ENCODE data around the gene IL12RB2. TPM values are rescaled to one million over a fixed set of nuclear protein-coding genes. Genes with fewer than 3 reads are reported as not detected.
"Not testable (repeated sequence)": the region's sequence is repeated elsewhere in the genome, so short reads cannot be mapped to it uniquely, and the experiment has no call there.

IL12RB2 gene
- total and polyA plus RNA-seq, 2 donors from 2014 or later: 0.26 to 1.5 TPM

DNA sequence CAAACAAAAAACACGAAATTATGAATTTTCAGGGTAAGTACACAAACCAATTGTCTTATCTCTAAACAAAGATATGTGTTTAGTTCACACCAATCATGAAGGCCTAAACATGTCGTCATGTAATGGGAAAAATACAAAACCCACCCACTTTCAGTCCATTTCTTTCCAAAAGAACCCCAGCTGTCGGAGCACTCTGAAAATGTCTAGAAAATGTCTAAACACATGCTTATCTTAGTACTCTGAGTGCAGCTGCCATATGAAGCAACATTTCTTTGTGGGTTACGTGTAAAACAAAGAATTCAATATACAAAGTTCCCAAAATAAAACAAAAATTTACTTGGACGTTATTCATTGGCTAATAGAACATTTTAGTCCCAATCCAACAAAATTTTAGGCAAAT, 99.8 kb downstream of the IL12RB2 start:
- Histone ChIP-seq H3K4me1 (ENCODE audit: control insufficient read depth in 2 of 3, insufficient read depth in 2 of 3, low read depth in 1 of 3, low read length in 3 of 3) (no peaks in the 10 kb centered on the region), H3K4me3 (ENCODE audit: low read length in 3 of 3) (no peak overlapping the region), H3K27me3 (ENCODE audit: control insufficient read depth, insufficient read depth, low read length) (no peaks in the 10 kb centered on the region), H3K9me3 (ENCODE audit: control insufficient read depth in 2 of 3, insufficient read depth in 1 of 3, low read length in 3 of 3) (no peaks in the 10 kb centered on the region), H3K36me3 (ENCODE audit: control insufficient read depth in 2 of 3, insufficient read depth in 3 of 3, low read length in 3 of 3) (peaks cover 0 to 7% (median 4%) of the 10 kb centered on the region in 3 donors), H3K9ac (ENCODE audit: low read length in 3 of 3) (no peak overlapping the region), H3K27ac (ENCODE audit: low read depth in 2 of 2, low read length in 2 of 2) (no peak overlapping the region)
- no peak for TF ChIP-seq CTCF (IDR thresholded peaks at IDR 0.05; ENCODE audit: borderline replicate concordance, extremely low read depth, insufficient read depth)
- DNase-seq (no peak), FAIRE-seq (no peak)
- intact Hi-C loops (cut with DNase I): no loop called here

GRCh38 chr1:67408148-67408547, 100.5 kb downstream of the IL12RB2 start:
- TF ChIP-seq CTCF (IDR thresholded peaks at IDR 0.05; ENCODE audit: borderline replicate concordance, extremely low read depth, insufficient read depth): no peak
- DNase-seq (no peak), FAIRE-seq (no peak)
- H3K4me3 ChIP-seq (ENCODE audit: low read length in 3 of 3): no peak overlapping the region
- peaks cover 0 to 7% (median 7%) of the 10 kb centered on the region in 3 donors for H3K36me3 ChIP-seq (ENCODE audit: control insufficient read depth in 2 of 3, insufficient read depth in 3 of 3, low read length in 3 of 3)
- no peak overlapping the region for H3K27ac ChIP-seq (ENCODE audit: low read depth in 2 of 2, low read length in 2 of 2)
- intact Hi-C loops (cut with DNase I): no loop called here
- H3K9ac ChIP-seq (ENCODE audit: low read length in 3 of 3): no peak overlapping the region
- H3K9me3 ChIP-seq (ENCODE audit: control insufficient read depth in 2 of 3, insufficient read depth in 1 of 3, low read length in 3 of 3): no peaks in the 10 kb centered on the region
- H3K27me3 ChIP-seq (ENCODE audit: control insufficient read depth, insufficient read depth, low read length): no peaks in the 10 kb centered on the region
- no peaks in the 10 kb centered on the region for H3K4me1 ChIP-seq (ENCODE audit: control insufficient read depth in 2 of 3, insufficient read depth in 2 of 3, low read depth in 1 of 3, low read length in 3 of 3)

- FAIRE-seq; DNase-seq; H3K9me3 ChIP-seq (ENCODE audit: control insufficient read depth in 2 of 3, insufficient read depth in 1 of 3, low read length in 3 of 3); H3K4me1 ChIP-seq (ENCODE audit: control insufficient read depth in 2 of 3, insufficient read depth in 2 of 3, low read depth in 1 of 3, low read length in 3 of 3); intact Hi-C loops (cut with DNase I); H3K27ac ChIP-seq (ENCODE audit: low read depth in 2 of 2, low read length in 2 of 2); H3K27me3 ChIP-seq (ENCODE audit: control insufficient read depth, insufficient read depth, low read length); H3K4me3 ChIP-seq (ENCODE audit: low read length in 3 of 3); H3K9ac ChIP-seq (ENCODE audit: low read length in 3 of 3): not testable (repeated sequence)
- H3K36me3 ChIP-seq (ENCODE audit: control insufficient read depth in 2 of 3, insufficient read depth in 3 of 3, low read length in 3 of 3): peaks cover 4 to 46% (median 35%) of the 10 kb centered on the region in 3 donors
Observed at GRCh38 chr1:67413101-67413500, 105.4 kb downstream of the IL12RB2 start.

DNA sequence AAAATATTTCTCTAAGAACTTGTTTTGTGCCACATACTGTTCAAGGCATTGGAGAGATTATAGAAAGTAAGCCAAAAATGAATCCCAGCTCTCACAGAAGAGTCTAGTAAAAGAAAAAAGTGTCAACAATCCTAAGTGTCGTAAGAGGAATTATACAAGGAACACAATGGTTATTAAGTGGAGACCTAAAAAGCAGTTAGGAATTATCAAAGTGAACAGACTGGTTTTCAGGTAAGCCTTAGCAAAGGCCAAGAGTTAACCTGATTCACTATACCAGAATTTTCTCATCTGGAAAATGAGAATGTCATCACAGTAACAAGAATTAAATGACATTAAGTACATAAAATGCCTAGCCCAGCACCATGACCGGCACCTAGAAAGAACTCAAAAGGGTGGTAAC, 106.9 kb downstream of the IL12RB2 start:
- intact Hi-C loops (cut with DNase I): no loop called here
- Histone ChIP-seq H3K9me3 (ENCODE audit: control insufficient read depth in 2 of 3, insufficient read depth in 1 of 3, low read length in 3 of 3) (no peaks in the 10 kb centered on the region), H3K4me1 (ENCODE audit: control insufficient read depth in 2 of 3, insufficient read depth in 2 of 3, low read depth in 1 of 3, low read length in 3 of 3) (no peaks in the 10 kb centered on the region), H3K4me3 (ENCODE audit: low read length in 3 of 3) (no peak overlapping the region), H3K27me3 (ENCODE audit: control insufficient read depth, insufficient read depth, low read length) (no peaks in the 10 kb centered on the region), H3K27ac (ENCODE audit: low read depth in 2 of 2, low read length in 2 of 2) (no peak overlapping the region), H3K36me3 (ENCODE audit: control insufficient read depth in 2 of 3, insufficient read depth in 3 of 3, low read length in 3 of 3) (peaks cover 7 to 58% (median 41%) of the 10 kb centered on the region in 3 donors), H3K9ac (ENCODE audit: low read length in 3 of 3) (no peak overlapping the region)
- no peak for DNase-seq
- TF ChIP-seq CTCF (IDR thresholded peaks at IDR 0.05; ENCODE audit: borderline replicate concordance, extremely low read depth, insufficient read depth): no peak
- FAIRE-seq: no peak

Data from kidney (tissue), 14 donors.